ENCODE data around the gene ELN.

Gene ELN

GRCh38 chr7:74057216-74057925 lies 29.4 kb downstream of the ELN start:
- no peaks in the 10 kb centered on the region; the same call in 1 of the 2 replicates for H3K4me1 ChIP-seq (ENCODE audit: control insufficient read depth, insufficient read depth, low read length)
- H3K9ac ChIP-seq (ENCODE audit: low read length): no peak overlapping the region
- H3K27me3 ChIP-seq (ENCODE audit: control insufficient read depth, insufficient read depth, low read length): peaks cover 3% of the 10 kb centered on the region; the same call in 1 of the 2 replicates
- H3K4me3 ChIP-seq (ENCODE audit: low read depth, low read length): no peak overlapping the region
- no peaks in the 10 kb centered on the region for H3K9me3 ChIP-seq (ENCODE audit: control insufficient read depth, insufficient read depth, low read depth, low read length)
- no peaks in the 10 kb centered on the region for H3K36me3 ChIP-seq (ENCODE audit: control insufficient read depth, insufficient read depth, low read length)
- no peak overlapping the region for H3K27ac ChIP-seq (ENCODE audit: low read depth, low read length)

- Histone ChIP-seq H3K27me3 (ENCODE audit: control insufficient read depth, insufficient read depth, low read length) (peaks cover 3% of the 10 kb centered on the region; the same call in 1 of the 2 replicates), H3K4me1 (ENCODE audit: control insufficient read depth, insufficient read depth, low read length) (no peaks in the 10 kb centered on the region)
These were observed 30.0 kb downstream of the ELN start for GRCh38 chr7:74057987-74058386.

GRCh38 chr7:74058486-74058885 lies 30.5 kb downstream of the ELN start:
- H3K27me3 ChIP-seq (ENCODE audit: control insufficient read depth, insufficient read depth, low read length): peaks cover 3% of the 10 kb centered on the region; the same call in 1 of the 2 replicates
- no peaks in the 10 kb centered on the region for H3K36me3 ChIP-seq (ENCODE audit: control insufficient read depth, insufficient read depth, low read length)
- no peak overlapping the region for H3K9ac ChIP-seq (ENCODE audit: low read length)
- no peaks in the 10 kb centered on the region for H3K4me1 ChIP-seq (ENCODE audit: control insufficient read depth, insufficient read depth, low read length)
- H3K27ac ChIP-seq (ENCODE audit: low read depth, low read length): no peak overlapping the region
- no peaks in the 10 kb centered on the region for H3K9me3 ChIP-seq (ENCODE audit: control insufficient read depth, insufficient read depth, low read depth, low read length)
- no peak overlapping the region for H3K4me3 ChIP-seq (ENCODE audit: low read depth, low read length)

More at GRCh38 chr7:74057987-74058386, 30.0 kb downstream of the ELN start:
- no peaks in the 10 kb centered on the region for H3K36me3 ChIP-seq (ENCODE audit: control insufficient read depth, insufficient read depth, low read length)
- no peaks in the 10 kb centered on the region for H3K9me3 ChIP-seq (ENCODE audit: control insufficient read depth, insufficient read depth, low read depth, low read length)
- no peak overlapping the region for H3K27ac ChIP-seq (ENCODE audit: low read depth, low read length)
- no peak overlapping the region for H3K9ac ChIP-seq (ENCODE audit: low read length)
- no peak overlapping the region for H3K4me3 ChIP-seq (ENCODE audit: low read depth, low read length)

GRCh38 chr7:74059037-74059436 lies 31.1 kb downstream of the ELN start:
- Histone ChIP-seq H3K9ac (ENCODE audit: low read length) (no peak overlapping the region), H3K36me3 (ENCODE audit: control insufficient read depth, insufficient read depth, low read length) (no peaks in the 10 kb centered on the region), H3K27ac (ENCODE audit: low read depth, low read length) (no peak overlapping the region), H3K9me3 (ENCODE audit: control insufficient read depth, insufficient read depth, low read depth, low read length) (no peaks in the 10 kb centered on the region), H3K4me1 (ENCODE audit: control insufficient read depth, insufficient read depth, low read length) (no peaks in the 10 kb centered on the region), H3K4me3 (ENCODE audit: low read depth, low read length) (no peak overlapping the region), H3K27me3 (ENCODE audit: control insufficient read depth, insufficient read depth, low read length) (peaks cover 3% of the 10 kb centered on the region; the same call in 1 of the 2 replicates)

- no peak overlapping the region for H3K9ac ChIP-seq (ENCODE audit: low read length)
- H3K4me3 ChIP-seq (ENCODE audit: low read depth, low read length): no peak overlapping the region
- no peak overlapping the region for H3K27ac ChIP-seq (ENCODE audit: low read depth, low read length)
- H3K4me1 ChIP-seq (ENCODE audit: control insufficient read depth, insufficient read depth, low read length): no peaks in the 10 kb centered on the region
- no peaks in the 10 kb centered on the region for H3K9me3 ChIP-seq (ENCODE audit: control insufficient read depth, insufficient read depth, low read depth, low read length)
- no peaks in the 10 kb centered on the region for H3K36me3 ChIP-seq (ENCODE audit: control insufficient read depth, insufficient read depth, low read length)
- H3K27me3 ChIP-seq (ENCODE audit: control insufficient read depth, insufficient read depth, low read length): peaks cover 3% of the 10 kb centered on the region; the same call in 1 of the 2 replicates
These were observed 32.0 kb downstream of the ELN start for GRCh38 chr7:74059681-74060588.

- Histone ChIP-seq H3K27me3 (ENCODE audit: control insufficient read depth, insufficient read depth, low read length) (peaks cover 3% of the 10 kb centered on the region; the same call in 1 of the 2 replicates), H3K36me3 (ENCODE audit: control insufficient read depth, insufficient read depth, low read length) (no peaks in the 10 kb centered on the region), H3K9me3 (ENCODE audit: control insufficient read depth, insufficient read depth, low read depth, low read length) (no peaks in the 10 kb centered on the region), H3K27ac (ENCODE audit: low read depth, low read length) (no peak overlapping the region), H3K4me1 (ENCODE audit: control insufficient read depth, insufficient read depth, low read length) (no peaks in the 10 kb centered on the region; the same call in 1 of the 2 replicates), H3K9ac (ENCODE audit: low read length) (no peak overlapping the region), H3K4me3 (ENCODE audit: low read depth, low read length) (no peak overlapping the region)
These were observed 34.0 kb downstream of the ELN start for GRCh38 chr7:74061840-74062539.

GRCh38 chr7:74063223-74063641 lies 35.3 kb downstream of the ELN start:
- Histone ChIP-seq H3K4me3 (ENCODE audit: low read depth, low read length) (no peak overlapping the region), H3K9ac (ENCODE audit: low read length) (no peak overlapping the region), H3K36me3 (ENCODE audit: control insufficient read depth, insufficient read depth, low read length) (no peaks in the 10 kb centered on the region), H3K9me3 (ENCODE audit: control insufficient read depth, insufficient read depth, low read depth, low read length) (no peaks in the 10 kb centered on the region), H3K27ac (ENCODE audit: low read depth, low read length) (no peak overlapping the region), H3K27me3 (ENCODE audit: control insufficient read depth, insufficient read depth, low read length) (no peaks in the 10 kb centered on the region; the same call in 1 of the 2 replicates), H3K4me1 (ENCODE audit: control insufficient read depth, insufficient read depth, low read length) (no peaks in the 10 kb centered on the region; the same call in 1 of the 2 replicates)

GRCh38 chr7:74063646-74064045 lies 35.7 kb downstream of the ELN start:
- Histone ChIP-seq H3K9me3 (ENCODE audit: control insufficient read depth, insufficient read depth, low read depth, low read length) (no peaks in the 10 kb centered on the region), H3K27me3 (ENCODE audit: control insufficient read depth, insufficient read depth, low read length) (no peaks in the 10 kb centered on the region), H3K36me3 (ENCODE audit: control insufficient read depth, insufficient read depth, low read length) (no peaks in the 10 kb centered on the region), H3K4me3 (ENCODE audit: low read depth, low read length) (no peak overlapping the region), H3K27ac (ENCODE audit: low read depth, low read length) (no peak overlapping the region), H3K4me1 (ENCODE audit: control insufficient read depth, insufficient read depth, low read length) (no peaks in the 10 kb centered on the region; the same call in 1 of the 2 replicates), H3K9ac (ENCODE audit: low read length) (no peak overlapping the region)

- no peaks in the 10 kb centered on the region for H3K36me3 ChIP-seq (ENCODE audit: control insufficient read depth, insufficient read depth, low read length)
- no peaks in the 10 kb centered on the region; the same call in 1 of the 2 replicates for H3K4me1 ChIP-seq (ENCODE audit: control insufficient read depth, insufficient read depth, low read length)
- H3K9me3 ChIP-seq (ENCODE audit: control insufficient read depth, insufficient read depth, low read depth, low read length): no peaks in the 10 kb centered on the region
- no peaks in the 10 kb centered on the region for H3K27me3 ChIP-seq (ENCODE audit: control insufficient read depth, insufficient read depth, low read length)
- no peak overlapping the region for H3K27ac ChIP-seq (ENCODE audit: low read depth, low read length)
- H3K4me3 ChIP-seq (ENCODE audit: low read depth, low read length): no peak overlapping the region
- H3K9ac ChIP-seq (ENCODE audit: low read length): no peak overlapping the region
These were observed 36.7 kb downstream of the ELN start for GRCh38 chr7:74064696-74065095.

GRCh38 chr7:74066626-74067025 lies 38.7 kb downstream of the ELN start:
- H3K4me3 ChIP-seq (ENCODE audit: low read depth, low read length): no peak overlapping the region
- no peaks in the 10 kb centered on the region for H3K27me3 ChIP-seq (ENCODE audit: control insufficient read depth, insufficient read depth, low read length)
- H3K9ac ChIP-seq (ENCODE audit: low read length): no peak overlapping the region
- H3K36me3 ChIP-seq (ENCODE audit: control insufficient read depth, insufficient read depth, low read length): no peaks in the 10 kb centered on the region
- H3K9me3 ChIP-seq (ENCODE audit: control insufficient read depth, insufficient read depth, low read depth, low read length): no peaks in the 10 kb centered on the region
- no peak overlapping the region for H3K27ac ChIP-seq (ENCODE audit: low read depth, low read length)
- H3K4me1 ChIP-seq (ENCODE audit: control insufficient read depth, insufficient read depth, low read length): no peaks in the 10 kb centered on the region; the same call in 1 of the 2 replicates
